Putamen (tissue), 1 donor: ENCODE results near the gene EPB41.
"Not testable (repeated sequence)": the region's sequence is repeated elsewhere in the genome, so short reads cannot be mapped to it uniquely, and the experiment has no call there.

Source experiments
- DNase-seq: peaks from one replicate; pipeline ENCODE4 v3.0.0-alpha.2; 2016; ENCODE audit warnings: low spot score

Gene EPB41

GRCh38 chr1:28914228-28915030 is at the start of gene EPB41:
Gene EPB41, plus strand, starts transcription at chr1:28914569. Its CDS starts 72,869 bp downstream, at chr1:28987438.
- peak; percentile 85 for DNase-seq

DNA sequence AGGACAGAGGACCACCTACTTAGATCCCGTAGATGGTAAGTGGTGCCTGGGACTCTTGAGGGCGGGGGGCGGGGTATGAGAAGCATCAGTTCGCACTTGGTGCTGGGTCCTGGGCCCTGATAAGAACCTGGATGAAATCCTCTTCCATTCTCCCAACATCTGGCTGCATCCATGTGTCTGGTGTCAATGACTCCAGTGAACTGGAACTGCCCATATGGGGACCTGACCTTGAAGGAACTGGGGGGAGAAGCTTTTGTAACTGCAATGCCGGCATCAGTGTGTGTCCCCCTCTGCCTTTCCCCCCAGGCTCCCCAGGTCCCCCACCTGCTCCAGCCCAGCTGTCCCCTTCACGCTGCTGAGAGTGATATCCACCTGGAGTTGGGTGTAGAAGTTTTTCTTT is 49.7 kb upstream of the EPB41 start:
- DNase-seq, result no peak

- DNase-seq, result no peak
These were observed 48.2 kb upstream of the EPB41 start for GRCh38 chr1:28865997-28866650.

DNA sequence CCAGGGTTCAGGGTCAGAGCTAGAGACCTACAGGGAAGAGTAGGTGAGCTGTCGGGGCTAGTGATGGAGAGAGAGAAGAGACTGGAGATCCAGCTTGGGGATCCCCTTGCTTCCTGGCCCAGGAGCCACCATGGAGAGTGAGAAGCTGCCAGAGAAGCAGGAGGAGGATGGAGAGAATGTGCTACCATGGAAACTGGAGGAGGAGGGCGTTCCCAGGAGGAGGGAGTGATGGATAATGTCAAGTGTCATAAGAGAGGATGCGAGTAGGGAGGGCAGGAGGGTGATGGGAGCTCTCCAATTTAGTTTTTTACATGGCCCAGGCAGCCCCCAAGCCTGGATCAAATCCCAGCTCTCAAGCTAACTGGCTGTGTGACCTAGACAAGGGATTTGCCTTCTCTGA is 46.5 kb upstream of the EPB41 start:
- no peak for DNase-seq

GRCh38 chr1:28869952-28870351 is 44.4 kb upstream of the EPB41 start:
- no peak for DNase-seq

- DNase-seq, result no peak
These were observed 42.6 kb upstream of the EPB41 start for GRCh38 chr1:28871631-28872401.

GRCh38 chr1:28875134-28875533 is 39.2 kb upstream of the EPB41 start:
- DNase-seq, result not testable (repeated sequence)

- DNase-seq, result peak; percentile 70
These were observed 37.1 kb upstream of the EPB41 start for GRCh38 chr1:28877132-28877781.

DNA sequence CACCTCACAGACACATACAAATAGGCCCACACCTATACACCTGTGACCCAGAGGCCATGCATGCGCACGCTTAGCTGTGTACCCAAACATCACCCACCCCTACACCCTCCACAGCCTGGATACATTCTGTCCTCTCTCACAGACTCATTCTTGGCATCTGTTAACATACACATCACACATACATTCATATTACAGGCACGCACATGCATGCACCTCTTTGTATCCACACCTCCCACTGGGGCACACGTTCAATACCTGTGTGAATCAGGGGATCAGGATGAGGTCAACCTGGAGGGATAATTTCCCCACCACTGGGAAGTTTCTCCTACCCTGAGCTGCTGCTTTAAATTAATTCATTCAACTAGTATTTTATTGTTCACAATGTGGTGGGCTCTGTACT is 35.6 kb upstream of the EPB41 start:
- no peak for DNase-seq

DNA sequence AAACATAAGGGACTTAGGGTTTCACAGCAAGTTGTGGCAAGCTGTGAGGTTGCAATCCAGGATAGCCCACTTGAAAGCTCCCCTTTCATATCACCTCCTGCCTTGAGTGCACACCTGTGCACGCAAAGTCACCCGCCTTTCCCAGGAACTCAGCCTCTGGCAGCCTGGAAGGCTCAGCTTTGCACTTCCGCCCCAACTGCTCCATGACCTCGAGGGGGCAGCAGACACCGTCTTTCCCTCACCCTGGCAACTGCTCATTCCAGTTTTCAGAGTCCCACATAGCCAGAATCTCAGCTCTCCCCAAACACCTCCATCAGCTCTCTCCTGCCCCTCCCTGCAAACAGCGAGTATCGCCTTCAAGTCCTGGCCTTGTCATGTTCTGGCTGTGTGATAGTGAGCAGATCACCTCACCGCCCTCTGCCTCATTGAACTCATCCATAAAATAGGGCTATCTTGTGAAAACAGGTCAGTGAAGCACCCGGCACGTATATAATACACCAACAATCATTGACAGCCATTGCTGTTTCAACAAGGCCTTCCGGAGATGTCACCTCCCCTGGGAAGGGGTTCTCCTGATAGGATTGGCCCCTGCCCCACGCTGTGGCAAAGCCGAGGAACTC is 32.2 kb upstream of the EPB41 start:
- DNase-seq, result peak; percentile 86

DNA sequence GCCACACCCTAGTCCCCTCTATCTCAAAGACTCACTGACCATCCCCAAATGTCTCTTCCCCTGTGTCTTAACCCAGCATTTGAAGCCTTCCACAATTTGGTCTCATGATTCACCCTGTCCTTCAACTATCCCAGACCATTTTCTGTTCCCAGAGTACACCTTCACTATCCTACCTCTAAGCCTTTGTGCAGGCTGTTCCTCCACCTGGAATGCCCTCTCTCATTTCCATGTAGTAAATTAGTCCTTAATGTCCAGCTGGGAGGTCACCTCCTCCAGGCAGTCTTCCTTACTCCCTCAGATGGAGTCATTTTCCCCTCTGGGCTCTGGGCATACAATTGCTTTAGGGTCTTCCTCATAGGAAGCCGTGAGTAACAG is 31.1 kb upstream of the EPB41 start:
- DNase-seq, result no peak

- no peak for DNase-seq
These were observed 28.9 kb upstream of the EPB41 start for GRCh38 chr1:28885472-28885877.

GRCh38 chr1:28885977-28886730 is 28.2 kb upstream of the EPB41 start:
- no peak for DNase-seq

- peak; percentile 74 for DNase-seq
These were observed 27.5 kb upstream of the EPB41 start for GRCh38 chr1:28886731-28887418.

DNA sequence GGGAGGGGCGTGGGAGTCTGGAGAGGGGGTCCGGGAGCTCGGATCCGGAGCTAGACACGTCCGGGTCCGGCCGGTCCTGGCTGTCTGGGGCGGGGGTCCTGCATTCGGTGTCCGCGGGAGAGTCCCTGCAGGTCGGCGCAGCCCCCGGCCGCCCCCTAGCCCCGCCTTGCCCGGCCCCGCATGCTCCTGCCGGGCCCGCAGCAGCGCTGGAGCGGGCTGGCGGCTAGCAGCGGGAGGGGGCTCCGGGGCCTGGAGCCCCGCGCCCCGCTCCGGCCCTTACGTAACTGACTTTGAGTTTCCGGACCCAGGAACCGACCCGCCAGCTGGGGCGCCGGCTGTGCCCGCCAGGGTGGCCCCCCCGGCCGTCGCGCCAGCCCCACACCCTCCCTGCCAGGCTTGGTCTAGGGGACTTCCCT is 26.9 kb upstream of the EPB41 start:
- DNase-seq, result no peak

- DNase-seq, result no peak
These were observed 26.3 kb upstream of the EPB41 start for GRCh38 chr1:28887835-28888682.

- DNase-seq, result no peak
These were observed 25.5 kb upstream of the EPB41 start for GRCh38 chr1:28888915-28889314.

- DNase-seq, result no peak
These were observed 25.0 kb upstream of the EPB41 start for GRCh38 chr1:28889357-28889756.

- no peak for DNase-seq
These were observed 23.9 kb upstream of the EPB41 start for GRCh38 chr1:28890435-28890834.

DNA sequence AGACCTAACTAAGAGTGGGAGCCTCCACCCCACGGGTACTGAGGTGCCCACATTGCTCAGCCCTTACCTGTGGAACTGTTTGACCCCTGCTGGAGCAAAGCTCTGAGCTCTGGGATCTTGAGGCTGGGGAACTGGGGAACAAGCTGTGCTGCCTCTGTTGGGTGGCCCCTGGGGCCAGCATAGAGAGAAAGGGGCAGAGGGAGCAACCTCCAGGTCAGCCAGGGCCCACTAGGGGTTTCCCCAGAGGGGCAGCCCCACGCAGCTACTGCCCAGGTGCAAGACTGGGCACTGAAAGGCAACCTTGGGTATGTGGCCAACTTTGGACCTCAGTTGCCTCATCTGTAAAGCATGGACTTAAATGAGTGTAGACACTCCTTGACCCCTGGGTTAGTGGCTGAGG is 23.5 kb upstream of the EPB41 start:
- DNase-seq, result no peak
